Small intestine (tissue), 7 donors: Measurements from ENCODE around the gene ZFAND6. TPM values are rescaled to one million over a fixed set of nuclear protein-coding genes. Genes with fewer than 3 reads are reported as not detected.

Experiments used
- DNase-seq, 2 donors: peaks; one replicate each; pipeline versions ENCODE4 v3.0.0 to v3.0.0-alpha.2; 2013
- FAIRE-seq: peaks from 2 replicates; lab custom pipeline; 2012; peaks lifted over from hg19 to GRCh38; lab: Jason Lieb, UNC
- H3K27ac ChIP-seq, 3 donors: one replicate each; pipeline ENCODE4 v1.5.1; 2013; ENCODE audit warnings: low read length in 2 of 3, mild to moderate bottlenecking in 2 of 3, control low read depth in 1 of 3, inconsistent platforms in 1 of 3, low read depth in 1 of 3, moderate library complexity in 1 of 3
- H3K27me3 ChIP-seq, 3 donors: one replicate each; pipeline ENCODE4 v1.6.1; 2013; ENCODE audit warnings: low read length in 3 of 3, inconsistent platforms in 1 of 3; ENCODE audit not compliant: control insufficient read depth in 3 of 3, insufficient read depth in 3 of 3
- H3K36me3 ChIP-seq, 3 donors: one replicate each; pipeline ENCODE4 v1.6.1; 2013; ENCODE audit warnings: low read length in 3 of 3, inconsistent platforms in 1 of 3, low read depth in 1 of 3, mild to moderate bottlenecking in 1 of 3, moderate library complexity in 1 of 3; ENCODE audit not compliant: control insufficient read depth in 3 of 3, insufficient read depth in 2 of 3
- H3K4me1 ChIP-seq, 3 donors: one replicate each; pipeline ENCODE4 v1.6.1; 2013; ENCODE audit warnings: low read length in 2 of 3, inconsistent platforms in 1 of 3, low read depth in 1 of 3, mild to moderate bottlenecking in 1 of 3, moderate library complexity in 1 of 3; ENCODE audit not compliant: control insufficient read depth in 3 of 3, insufficient read depth in 2 of 3
- H3K4me3 ChIP-seq, 3 donors: one replicate each; pipeline ENCODE4 v1.5.1; 2013; ENCODE audit warnings: low read length in 3 of 3, control low read depth in 1 of 3, inconsistent platforms in 1 of 3, low read depth in 1 of 3, mild to moderate bottlenecking in 1 of 3, moderate library complexity in 1 of 3
- H3K9me3 ChIP-seq, 2 donors: one replicate each; pipeline ENCODE4 v1.6.1; 2013; ENCODE audit warnings: low read depth in 1 of 2, low read length in 1 of 2; ENCODE audit not compliant: control insufficient read depth in 2 of 2, insufficient read depth in 1 of 2
- WGBS, 3 donors: extraction: QIAGEN DNeasy Blood & Tissue Kit; methylation state at CpG; one replicate each; pipeline ENCODE4 v1.1.7; 2013; 5-methylcytosine and 5-hydroxymethylcytosine counted together
- polyA plus RNA-seq, 4 donors: library from polyadenylated mRNA; stranded (reverse) in 3 of 4; unstranded in 1 of 4; fragments of 200-250 nt in 3 of 4; fragments of 120-200 nt in 1 of 4; gene quantifications; one replicate each; pipeline versions ENCODE4 v1.2.1 to v1.2.3, GENCODE V29; 2013
- donor health status: healthy with polysubstance abuse.
- donor health status: control.
- donor health status: control.
- donor health status: Bipolar disorder and iron deficiency.
- donor health status: healthy.

The ZFAND6 gene
- polyA plus RNA-seq, 4 donors: 66.9 to 97.3 (median 89.4) TPM

DNA sequence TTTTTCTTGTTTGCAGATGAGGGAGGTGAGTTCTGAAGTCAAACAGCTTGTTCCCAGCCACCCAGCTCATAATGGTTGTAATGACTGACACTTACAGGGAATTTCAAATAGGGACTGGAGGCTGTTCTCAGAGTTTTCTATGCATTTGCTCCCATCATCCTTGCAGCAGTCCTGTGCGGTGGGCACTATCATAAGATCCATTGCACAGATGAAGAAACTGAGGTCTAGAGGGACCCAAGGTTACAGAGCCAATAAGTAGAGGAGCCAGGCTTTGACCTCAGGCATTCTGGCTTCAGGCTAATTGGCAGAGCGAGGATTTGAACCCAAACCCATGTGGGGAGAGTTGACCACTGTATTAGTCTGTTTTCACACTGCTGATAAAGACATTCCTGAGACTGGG lies 125.7 kb downstream of the ZFAND6 start:
- 95 to 100% (median 97%) methylated on average over 2 of the region's 2 CpGs for WGBS, 3 donors
- peaks cover 2 to 53% (median 9%) of the 10 kb centered on the region in 3 donors for H3K36me3 ChIP-seq
- FAIRE-seq: no peak

DNA sequence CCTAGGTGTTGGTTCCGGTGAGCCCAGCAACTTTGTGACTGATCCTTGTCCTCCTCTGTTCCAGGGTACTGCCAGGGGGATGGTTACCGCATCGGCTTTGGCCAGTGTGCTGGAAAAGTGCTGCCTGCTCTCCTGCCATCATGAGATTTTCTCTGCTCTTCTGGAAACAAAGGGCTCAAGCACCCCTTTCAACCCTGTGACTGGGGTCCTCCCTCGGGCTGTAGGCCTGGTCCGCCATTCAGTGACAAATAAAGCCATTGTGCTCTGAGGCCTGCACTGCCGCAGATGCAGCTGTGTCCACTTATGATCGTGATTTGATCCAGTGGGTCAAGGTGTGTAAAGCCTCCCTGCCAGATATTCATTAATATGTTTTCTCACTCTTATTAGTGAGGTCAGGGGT lies 126.6 kb downstream of the ZFAND6 start:
- DNase-seq (no peak), FAIRE-seq (no peak)
- H3K27me3 ChIP-seq: no peaks in the 10 kb centered on the region
- H3K4me1 ChIP-seq: no peaks in the 10 kb centered on the region
- no peak overlapping the region for H3K4me3 ChIP-seq
- WGBS, 3 donors: 95 to 96% (median 96%) methylated on average over 7 of the region's 7 CpGs
- no peak overlapping the region for H3K27ac ChIP-seq
- H3K36me3 ChIP-seq: peaks cover 0 to 44% (median 6%) of the 10 kb centered on the region in 3 donors
- H3K9me3 ChIP-seq: no peaks in the 10 kb centered on the region

More for the DNA sequence above, 125.7 kb downstream of the ZFAND6 start:
- no peak overlapping the region for H3K4me3 ChIP-seq
- no peak for DNase-seq
- no peaks in the 10 kb centered on the region for H3K27me3 ChIP-seq
- no peak overlapping the region for H3K27ac ChIP-seq
- no peaks in the 10 kb centered on the region for H3K9me3 ChIP-seq
- no peaks in the 10 kb centered on the region for H3K4me1 ChIP-seq

DNA sequence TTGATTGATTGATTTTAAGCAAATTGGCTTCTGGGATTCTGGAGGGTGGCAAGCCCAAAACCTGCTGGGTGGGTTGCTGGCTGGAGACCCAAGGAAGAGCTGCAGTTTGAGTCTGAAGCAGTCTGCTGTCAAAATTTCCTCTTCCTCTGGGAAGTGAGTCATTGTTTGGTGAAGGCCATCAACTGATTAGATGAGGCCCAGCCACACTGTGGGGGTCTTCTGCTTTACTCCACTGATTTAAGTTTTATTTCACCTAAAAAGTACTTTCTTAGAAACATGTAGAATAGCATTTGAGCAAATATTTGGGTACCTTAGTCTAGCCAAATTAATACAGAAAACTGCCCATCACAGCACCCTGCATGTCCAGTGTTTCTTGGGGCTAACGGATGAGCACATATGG lies 127.1 kb downstream of the ZFAND6 start:
- no peak for FAIRE-seq
- H3K9me3 ChIP-seq: no peaks in the 10 kb centered on the region
- H3K27ac ChIP-seq: no peak overlapping the region
- no peak for DNase-seq
- peaks cover 0 to 39% (median 6%) of the 10 kb centered on the region in 3 donors for H3K36me3 ChIP-seq
- no peak overlapping the region for H3K4me3 ChIP-seq
- no peaks in the 10 kb centered on the region for H3K4me1 ChIP-seq
- 100% methylated on average over 1 of the region's 1 CpG for WGBS, 3 donors
- no peaks in the 10 kb centered on the region for H3K27me3 ChIP-seq

Other genes with a start within 250 kb of the ZFAND6 start
- 100 to 1,000 TPM in 3 of 4 donors, 10 to 100 TPM in 1; 72.6 to 221 (median 137) TPM for gene MTHFS, start 162.7 kb upstream of the ZFAND6 start, polyA plus RNA-seq
- gene BCL2A1, start 88.5 kb upstream of the ZFAND6 start, polyA plus RNA-seq: 1 to 10 TPM; 2.0 to 6.7 (median 3.8) TPM
- 10 to 100 TPM; 26.3 to 81.5 (median 48.7) TPM for gene FAH, start 93.3 kb downstream of the ZFAND6 start, polyA plus RNA-seq
- 10 to 100 TPM in 1 of 4 donors, 1 to 10 TPM in 1, under 1 TPM in 2; under 0.01 to 12.8 (median 0.61) TPM for gene CTXND1, start 192.5 kb downstream of the ZFAND6 start, polyA plus RNA-seq